ENCODE results near the gene LHX3. TPM values are rescaled to one million over a fixed set of nuclear protein-coding genes. Genes with fewer than 3 reads are reported as not detected.
"Not testable (repeated sequence)": the region's sequence is repeated elsewhere in the genome, so short reads cannot be mapped to it uniquely, and the experiment has no call there.

Gene LHX3
- total and polyA plus RNA-seq, 2 donors (not counting 1 experiment from before 2014, with no cell fraction given) = not detected

GRCh38 chr9:136238342-136238732 lies 33.4 kb upstream of the LHX3 start:
- Histone ChIP-seq H4K20me1 (ENCODE audit: control insufficient read depth, extremely low read depth, insufficient read depth, low read length) (peaks cover 2% of the 10 kb centered on the region), H3K79me2 (ENCODE audit: control insufficient read depth, insufficient read depth, low read length) (peaks cover 15% of the 10 kb centered on the region)
- DNase-seq (ENCODE audit: low read depth in 2 of 2) = no peak

GRCh38 chr9:136237486-136238341 lies 32.8 kb upstream of the LHX3 start:
- no peak overlapping the region for H2AFZ ChIP-seq (ENCODE audit: low read length)
- no peak overlapping the region for H3K4me3 ChIP-seq (replicated peaks in 1 of 4; ENCODE audit: control extremely low read depth in 1 of 4, insufficient read depth in 1 of 4, low read depth in 3 of 4, low read length in 4 of 4)
- no peak for TF ChIP-seq EZH2 (IDR thresholded peaks at IDR 0.05; ENCODE audit: low read length, missing control alignments)
- TF ChIP-seq CTCF (conservative IDR thresholded peaks at IDR 0.05 in 1 of 2, IDR thresholded peaks at IDR 0.05 in 1 of 2; ENCODE audit: low read depth in 1 of 2, low read length in 2 of 2) = no peak
- H3K9me3 ChIP-seq (ENCODE audit: control insufficient read depth, insufficient read depth, low read depth, low read length) = no peaks in the 10 kb centered on the region
- H3K4me1 ChIP-seq (ENCODE audit: control insufficient read depth, extremely low read depth, insufficient read depth, low read length) = no peaks in the 10 kb centered on the region
- H3K27ac ChIP-seq (ENCODE audit: insufficient read depth, low read length) = no peak overlapping the region
- H3K9ac ChIP-seq (ENCODE audit: insufficient read depth, low read length) = no peak overlapping the region
- peaks cover 2% of the 10 kb centered on the region for H4K20me1 ChIP-seq (ENCODE audit: control insufficient read depth, extremely low read depth, insufficient read depth, low read length)
- H3K4me2 ChIP-seq (ENCODE audit: extremely low read depth, insufficient read depth, low read length) = no peak overlapping the region
- no peaks in the 10 kb centered on the region for H3K27me3 ChIP-seq (ENCODE audit: control insufficient read depth, insufficient read depth, low read length)
- H3K79me2 ChIP-seq (ENCODE audit: control insufficient read depth, insufficient read depth, low read length) = peaks cover 15% of the 10 kb centered on the region
- H3K36me3 ChIP-seq (ENCODE audit: control insufficient read depth, insufficient read depth, low read length) = peaks cover 2% of the 10 kb centered on the region
- DNase-seq (ENCODE audit: low read depth in 2 of 2) = no peak

More at GRCh38 chr9:136238342-136238732, 33.4 kb upstream of the LHX3 start:
- TF ChIP-seq EZH2 (IDR thresholded peaks at IDR 0.05; ENCODE audit: low read length, missing control alignments) = no peak
- no peak for TF ChIP-seq CTCF (conservative IDR thresholded peaks at IDR 0.05 in 1 of 2, IDR thresholded peaks at IDR 0.05 in 1 of 2; ENCODE audit: low read depth in 1 of 2, low read length in 2 of 2)
- H3K4me2 ChIP-seq (ENCODE audit: extremely low read depth, insufficient read depth, low read length) = no peak overlapping the region
- H3K4me1 ChIP-seq (ENCODE audit: control insufficient read depth, extremely low read depth, insufficient read depth, low read length) = no peaks in the 10 kb centered on the region
- H2AFZ ChIP-seq (ENCODE audit: low read length) = no peak overlapping the region
- H3K4me3 ChIP-seq (replicated peaks in 1 of 4; ENCODE audit: control extremely low read depth in 1 of 4, insufficient read depth in 1 of 4, low read depth in 3 of 4, low read length in 4 of 4) = no peak overlapping the region
- no peak overlapping the region for H3K27ac ChIP-seq (ENCODE audit: insufficient read depth, low read length)
- no peak overlapping the region for H3K9ac ChIP-seq (ENCODE audit: insufficient read depth, low read length)
- no peaks in the 10 kb centered on the region for H3K9me3 ChIP-seq (ENCODE audit: control insufficient read depth, insufficient read depth, low read depth, low read length)
- H3K27me3 ChIP-seq (ENCODE audit: control insufficient read depth, insufficient read depth, low read length) = no peaks in the 10 kb centered on the region
- H3K36me3 ChIP-seq (ENCODE audit: control insufficient read depth, insufficient read depth, low read length) = peaks cover 2% of the 10 kb centered on the region

- H3K9ac ChIP-seq (ENCODE audit: insufficient read depth, low read length); H3K4me1 ChIP-seq (ENCODE audit: control insufficient read depth, extremely low read depth, insufficient read depth, low read length); H4K20me1 ChIP-seq (ENCODE audit: control insufficient read depth, extremely low read depth, insufficient read depth, low read length); H3K27ac ChIP-seq (ENCODE audit: insufficient read depth, low read length); H3K27me3 ChIP-seq (ENCODE audit: control insufficient read depth, insufficient read depth, low read length); H3K4me2 ChIP-seq (ENCODE audit: extremely low read depth, insufficient read depth, low read length); H3K9me3 ChIP-seq (ENCODE audit: control insufficient read depth, insufficient read depth, low read depth, low read length); H3K79me2 ChIP-seq (ENCODE audit: control insufficient read depth, insufficient read depth, low read length); H3K4me3 ChIP-seq (replicated peaks in 1 of 4; ENCODE audit: control extremely low read depth in 1 of 4, insufficient read depth in 1 of 4, low read depth in 3 of 4, low read length in 4 of 4); H2AFZ ChIP-seq (ENCODE audit: low read length); H3K36me3 ChIP-seq (ENCODE audit: control insufficient read depth, insufficient read depth, low read length); DNase-seq (ENCODE audit: low read depth in 2 of 2): not testable (repeated sequence)
Measured at GRCh38 chr9:136236471-136237410, 31.8 kb upstream of the LHX3 start.
